KMS-11 (cell line): Measurements from ENCODE around the gene CDK12.

Experiments
- H2AFZ ChIP-seq: fragments of 200-600 bp; sonication (generic); 2 replicates; pipeline ENCODE4 v1.6.1; 2016; ENCODE audit warnings: antibody characterized with exemption, mixed run types, low read depth
- H3K27ac ChIP-seq: fragments of 200-600 bp; sonication (generic); 2 replicates; pipeline ENCODE4 v1.6.1; 2016; ENCODE audit warnings: mild to moderate bottlenecking, mixed run types
- H3K27me3 ChIP-seq: fragments of 200-600 bp; sonication (generic); 2 replicates; pipeline ENCODE4 v1.6.1; 2017; ENCODE audit warnings: mild to moderate bottlenecking, low read depth, mixed run types, moderate library complexity; ENCODE audit not compliant: insufficient read depth
- H3K36me3 ChIP-seq: fragments of 200-600 bp; sonication (generic); 2 replicates; pipeline ENCODE4 v1.6.1; 2017; ENCODE audit warnings: mild to moderate bottlenecking, mixed run types; ENCODE audit not compliant: insufficient read depth
- H3K4me1 ChIP-seq: fragments of 200-600 bp; sonication (generic); 2 replicates; pipeline ENCODE4 v1.6.1; 2016; ENCODE audit warnings: mild to moderate bottlenecking, low read depth, mixed run types; ENCODE audit not compliant: poor library complexity, severe bottlenecking
- H3K4me2 ChIP-seq: fragments of 200-600 bp; sonication (generic); 2 replicates; pipeline ENCODE4 v1.7.0; 2016; ENCODE audit warnings: mild to moderate bottlenecking, mixed run types
- H3K4me3 ChIP-seq: fragments of 200-600 bp; sonication (generic); IDR thresholded peaks from 2 replicates; pipeline ENCODE4 v1.6.1; 2017; ENCODE audit warnings: low read depth, low read length, mixed read lengths; ENCODE audit not compliant: insufficient read depth
- H3K79me2 ChIP-seq: fragments of 200-600 bp; sonication (generic); 2 replicates; pipeline ENCODE4 v1.6.1; 2016; ENCODE audit warnings: low read depth, mixed run types; ENCODE audit not compliant: insufficient read depth
- H3K9ac ChIP-seq: fragments of 200-600 bp; sonication (generic); 2 replicates; pipeline ENCODE4 v1.6.1; 2016; ENCODE audit warnings: mild to moderate bottlenecking, mixed run types
- H4K20me1 ChIP-seq: fragments of 200-600 bp; sonication (generic); 2 replicates; pipeline ENCODE4 v1.6.1; 2016; ENCODE audit warnings: mild to moderate bottlenecking, mixed run types; ENCODE audit not compliant: insufficient read depth
- CTCF ChIP-seq: fragments of 200-600 bp; sonication (generic); conservative IDR thresholded peaks from 2 replicates; pipeline ENCODE4 v1.6.1; 2017; ENCODE audit warnings: low read depth, mild to moderate bottlenecking, antibody characterized with exemption, low read length, moderate library complexity, mixed read lengths

The CDK12 gene

GRCh38 chr17:39555368-39555767 lies 94.1 kb downstream of the CDK12 start:
- Histone ChIP-seq H3K27ac (no peak overlapping the region), H3K9ac (no peak overlapping the region), H3K4me3 (no peak overlapping the region), H4K20me1 (no peaks in the 10 kb centered on the region), H3K4me1 (no peaks in the 10 kb centered on the region), H3K27me3 (no peaks in the 10 kb centered on the region), H2AFZ (no peak overlapping the region), H3K79me2 (no peaks in the 10 kb centered on the region), H3K36me3 (no peaks in the 10 kb centered on the region), H3K4me2 (no peak overlapping the region)
- TF ChIP-seq CTCF = no peak

- H3K27me3 ChIP-seq = no peaks in the 10 kb centered on the region
- no peak overlapping the region for H3K27ac ChIP-seq
- H4K20me1 ChIP-seq = no peaks in the 10 kb centered on the region
- no peak overlapping the region for H3K9ac ChIP-seq
- no peak overlapping the region for H3K4me3 ChIP-seq
- no peaks in the 10 kb centered on the region for H3K36me3 ChIP-seq
- no peak overlapping the region for H3K4me2 ChIP-seq
- no peak for TF ChIP-seq CTCF
- H3K4me1 ChIP-seq = no peaks in the 10 kb centered on the region
- H2AFZ ChIP-seq = no peak overlapping the region
- H3K79me2 ChIP-seq = no peaks in the 10 kb centered on the region
These were observed 95.1 kb downstream of the CDK12 start for GRCh38 chr17:39556423-39556822.

DNA sequence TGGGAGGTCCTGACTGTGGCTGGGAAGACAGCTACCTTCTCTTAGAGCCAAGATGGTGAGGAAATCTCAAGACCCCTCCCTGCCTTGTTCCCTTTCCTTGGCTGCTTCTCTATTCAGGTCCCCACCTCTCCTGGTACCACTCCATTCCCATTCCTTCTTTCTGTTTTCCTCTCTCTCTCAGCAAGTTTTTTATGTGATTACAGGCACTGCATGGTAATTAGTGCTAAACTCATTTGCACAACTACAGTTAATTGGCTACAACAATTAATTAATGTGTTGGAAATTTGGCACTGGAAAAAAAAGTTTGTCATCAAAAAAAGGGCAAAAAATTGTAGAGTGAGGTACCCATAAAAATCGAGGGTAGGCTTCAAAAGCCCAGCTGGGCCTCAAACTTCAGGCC lies 101.1 kb downstream of the CDK12 start:
- H3K27ac ChIP-seq = no peak overlapping the region
- H3K4me1 ChIP-seq = no peaks in the 10 kb centered on the region
- H3K79me2 ChIP-seq = no peaks in the 10 kb centered on the region
- no peak overlapping the region for H3K4me2 ChIP-seq
- no peaks in the 10 kb centered on the region for H4K20me1 ChIP-seq
- H3K4me3 ChIP-seq = no peak overlapping the region
- no peaks in the 10 kb centered on the region for H3K27me3 ChIP-seq
- no peaks in the 10 kb centered on the region for H3K36me3 ChIP-seq
- H2AFZ ChIP-seq = no peak overlapping the region
- no peak overlapping the region for H3K9ac ChIP-seq
- TF ChIP-seq CTCF = no peak

GRCh38 chr17:39562976-39563375 lies 101.7 kb downstream of the CDK12 start:
- no peaks in the 10 kb centered on the region for H3K36me3 ChIP-seq
- H4K20me1 ChIP-seq = no peaks in the 10 kb centered on the region
- no peak overlapping the region for H3K4me3 ChIP-seq
- H3K9ac ChIP-seq = no peak overlapping the region
- H3K27me3 ChIP-seq = no peaks in the 10 kb centered on the region
- TF ChIP-seq CTCF = no peak
- no peak overlapping the region for H2AFZ ChIP-seq
- H3K79me2 ChIP-seq = no peaks in the 10 kb centered on the region
- H3K4me2 ChIP-seq = no peak overlapping the region
- no peak overlapping the region for H3K27ac ChIP-seq
- H3K4me1 ChIP-seq = no peaks in the 10 kb centered on the region

- no peaks in the 10 kb centered on the region for H3K79me2 ChIP-seq
- H2AFZ ChIP-seq = no peak overlapping the region
- no peaks in the 10 kb centered on the region for H3K27me3 ChIP-seq
- no peak overlapping the region for H3K4me3 ChIP-seq
- no peaks in the 10 kb centered on the region for H3K36me3 ChIP-seq
- H4K20me1 ChIP-seq = no peaks in the 10 kb centered on the region
- no peaks in the 10 kb centered on the region for H3K4me1 ChIP-seq
- H3K9ac ChIP-seq = no peak overlapping the region
- no peak overlapping the region for H3K27ac ChIP-seq
- H3K4me2 ChIP-seq = no peak overlapping the region
- TF ChIP-seq CTCF = no peak
These were observed 102.2 kb downstream of the CDK12 start for GRCh38 chr17:39563476-39563875.
